Right lobe of liver (tissue), 6 donors: ENCODE data around the gene MYO10. TPM values are rescaled to one million over a fixed set of nuclear protein-coding genes. Genes with fewer than 3 reads are reported as not detected.

Experiments
- ATAC-seq, 4 donors: fragments of 200-7000 bp; cut with Tn5 transposase; one replicate each; pipeline ENCODE4 v1.9.1; 2020; ENCODE audit warnings: mild to moderate bottlenecking in 4 of 4, moderate library complexity in 4 of 4
- DNase-seq, 3 donors: peaks; one replicate each; pipeline ENCODE4 v3.0.0-alpha.2; 2020
- H3K27ac ChIP-seq, 3 donors: fragments of 200-600 bp; one replicate each; pipeline ENCODE4 v1.8.0; 2022
- H3K27me3 ChIP-seq, 2 donors: fragments of 200-600 bp; one replicate each; pipeline ENCODE4 v1.8.0; 2022
- H3K36me3 ChIP-seq, 4 donors: fragments of 200-600 bp; sonication (generic) in 1 of 4; one replicate each; pipeline versions ENCODE4 v1.5.1 to v1.8.0; 2017 to 2022; ENCODE audit warnings: control low read depth in 1 of 4
- H3K4me1 ChIP-seq, 4 donors: fragments of 200-600 bp; sonication (generic) in 1 of 4; one replicate each; pipeline versions ENCODE4 v1.5.1 to v1.8.0; 2017 to 2022; ENCODE audit warnings: control low read depth in 1 of 4
- H3K4me3 ChIP-seq, 3 donors: fragments of 200-600 bp; one replicate each; pipeline ENCODE4 v1.8.0; 2022
- H3K9me3 ChIP-seq, 4 donors: fragments of 200-600 bp; sonication (generic) in 1 of 4; one replicate each; pipeline versions ENCODE4 v1.5.1 to v1.8.0; 2017 to 2022; ENCODE audit warnings: control low read depth in 1 of 4
- POLR2A ChIP-seq: fragments of 450-650 bp; IDR thresholded peaks from one replicate; pipeline ENCODE4 v1.6.1; 2017; ENCODE audit warnings: antibody characterized with exemption, mild to moderate bottlenecking
- WGBS: methylation state at CpG from one replicate; pipeline ENCODE4 v1.1.6; 2018; ENCODE audit warnings: low coverage, low lambda C conversion rate; ENCODE audit not compliant: insufficient coverage; ENCODE audit errors: missing lambda C conversion rate; 5-methylcytosine and 5-hydroxymethylcytosine counted together
- intact Hi-C, 2 donors: fragments of 100-400 bp; cut with DNase I; formaldehyde crosslinking; loops; one replicate each; pipeline versions ENCODE4 v1.11.2 to v1.14.1; 2022
- total RNA-seq, 6 experiments: library from RNA; depleted of rRNA in 2 of 6; stranded (reverse); fragments of >200 nt in 2 of 6; fragmentation: NEBNext Ultra II Directional in 3 of 6; extraction: Animal tissue kit (Norgen Biotek cat#: 25700) in 3 of 6; gene quantifications; one replicate each; pipeline versions ENCODE4 v1.1.0 to v1.2.4, GENCODE V29; 2016 to 2023
- TF ChIP-seq, protein P1 (sequence below), 4 donors: fragments of 200-600 bp in 3 of 4; fragments of 450-650 bp in 1 of 4; IDR thresholded peaks; one replicate each; pipeline versions ENCODE4 v1.5.1 to v1.8.0; 2016 to 2022; ENCODE audit warnings: antibody characterized with exemption in 4 of 4, mild to moderate bottlenecking in 2 of 4
- donor health status: DM: no; HTN: yes; CAD: no.
- donor health status: DM: no; HTN: no; CAD: no.
- donor health status: DM: no; HTN: no; CAD: no.
- donor health status: DM: no; HTN: yes; CAD: no.
- donor health status: DM: no; HTN: yes; CAD: no.

MYO10 gene
- total RNA-seq, 6 experiments from 2014 or later: 3.9 to 13.1 (median 6.9) TPM

DNA sequence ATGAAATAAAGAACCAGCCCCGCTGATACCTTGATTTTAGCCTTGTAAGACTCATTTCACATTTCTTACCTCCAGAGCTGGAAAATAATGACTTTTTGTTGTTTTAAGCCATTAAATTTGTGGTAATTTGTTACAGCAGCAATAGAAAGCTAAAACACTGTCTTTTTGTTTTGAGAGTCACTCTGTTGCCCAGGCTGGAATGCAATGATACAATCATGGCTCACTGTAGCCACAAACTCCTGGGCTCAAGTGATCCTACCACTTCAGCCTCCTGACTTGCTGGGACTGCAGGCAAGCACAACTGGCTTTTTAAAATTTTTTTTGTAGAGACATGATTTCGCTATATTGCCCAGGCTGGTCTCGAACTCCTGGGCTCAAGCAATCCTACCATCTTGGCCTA lies 34.7 kb upstream of the MYO10 start:
- no peak overlapping the region for H3K27ac ChIP-seq
- no peaks in the 10 kb centered on the region for H3K36me3 ChIP-seq
- WGBS: 87% methylated on average over 3 of the region's 3 CpGs
- intact Hi-C loops: no loop called here
- no peak for DNase-seq
- no peak overlapping the region for H3K4me3 ChIP-seq
- ATAC-seq: no peak
- TF ChIP-seq POLR2A: no peak
- TF ChIP-seq, protein P1, sequence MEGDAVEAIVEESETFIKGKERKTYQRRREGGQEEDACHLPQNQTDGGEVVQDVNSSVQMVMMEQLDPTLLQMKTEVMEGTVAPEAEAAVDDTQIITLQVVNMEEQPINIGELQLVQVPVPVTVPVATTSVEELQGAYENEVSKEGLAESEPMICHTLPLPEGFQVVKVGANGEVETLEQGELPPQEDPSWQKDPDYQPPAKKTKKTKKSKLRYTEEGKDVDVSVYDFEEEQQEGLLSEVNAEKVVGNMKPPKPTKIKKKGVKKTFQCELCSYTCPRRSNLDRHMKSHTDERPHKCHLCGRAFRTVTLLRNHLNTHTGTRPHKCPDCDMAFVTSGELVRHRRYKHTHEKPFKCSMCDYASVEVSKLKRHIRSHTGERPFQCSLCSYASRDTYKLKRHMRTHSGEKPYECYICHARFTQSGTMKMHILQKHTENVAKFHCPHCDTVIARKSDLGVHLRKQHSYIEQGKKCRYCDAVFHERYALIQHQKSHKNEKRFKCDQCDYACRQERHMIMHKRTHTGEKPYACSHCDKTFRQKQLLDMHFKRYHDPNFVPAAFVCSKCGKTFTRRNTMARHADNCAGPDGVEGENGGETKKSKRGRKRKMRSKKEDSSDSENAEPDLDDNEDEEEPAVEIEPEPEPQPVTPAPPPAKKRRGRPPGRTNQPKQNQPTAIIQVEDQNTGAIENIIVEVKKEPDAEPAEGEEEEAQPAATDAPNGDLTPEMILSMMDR (IDR thresholded peaks at IDR 0.05): no peak
- no peaks in the 10 kb centered on the region for H3K9me3 ChIP-seq
- H3K4me1 ChIP-seq: no peaks in the 10 kb centered on the region
- no peaks in the 10 kb centered on the region for H3K27me3 ChIP-seq

DNA sequence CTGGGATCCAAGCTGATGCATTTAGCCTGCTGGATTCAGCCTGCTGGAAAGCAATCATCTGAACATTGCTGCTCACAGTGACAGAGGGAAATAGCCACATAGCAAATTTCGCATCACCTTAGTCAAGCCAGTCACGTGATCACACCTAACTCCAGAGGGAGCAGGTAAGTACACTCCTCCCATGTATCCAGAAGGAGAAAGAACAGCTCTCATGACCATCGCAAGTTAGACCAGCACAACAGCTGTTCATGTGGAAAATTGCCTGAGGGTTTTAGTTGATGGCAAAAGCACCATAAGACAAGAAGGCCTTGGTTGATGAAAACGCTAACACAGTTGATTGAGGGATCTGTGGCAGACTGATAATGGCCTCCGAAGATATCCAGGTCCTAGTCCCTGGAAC lies 34.2 kb upstream of the MYO10 start:
- H3K4me1 ChIP-seq: no peaks in the 10 kb centered on the region
- no peak for DNase-seq
- no peaks in the 10 kb centered on the region for H3K9me3 ChIP-seq
- no peak for TF ChIP-seq POLR2A
- TF ChIP-seq, protein P1 (IDR thresholded peaks at IDR 0.05): no peak
- ATAC-seq: no peak
- 79% methylated on average over 5 of the region's 5 CpGs for WGBS
- intact Hi-C loops: no loop called here
- H3K27ac ChIP-seq: no peak overlapping the region
- H3K36me3 ChIP-seq: no peaks in the 10 kb centered on the region
- H3K4me3 ChIP-seq: no peak overlapping the region
- H3K27me3 ChIP-seq: no peaks in the 10 kb centered on the region

DNA sequence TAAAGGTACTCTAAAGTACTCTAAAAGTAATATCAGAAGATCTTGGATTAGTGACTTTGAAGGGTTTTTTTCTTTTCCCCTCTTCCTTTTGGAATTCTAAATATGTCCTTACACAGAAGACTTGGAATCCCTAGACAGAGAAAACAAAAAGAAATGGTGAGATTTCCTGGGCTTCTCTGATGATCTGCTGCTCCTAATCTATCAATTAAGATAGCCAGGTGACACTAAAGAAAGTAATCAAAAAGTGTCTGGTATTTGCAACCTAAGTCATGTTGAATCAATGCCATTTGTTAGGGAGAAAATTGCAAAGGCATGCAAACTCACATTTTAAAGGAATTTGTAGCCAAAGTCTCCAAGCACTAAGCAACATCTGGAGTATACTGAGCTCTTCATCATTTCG lies 29.5 kb upstream of the MYO10 start:
- no peaks in the 10 kb centered on the region for H3K36me3 ChIP-seq
- WGBS: 39% methylated on average over 1 of the region's 1 CpG
- H3K9me3 ChIP-seq: no peaks in the 10 kb centered on the region
- ATAC-seq (no peak), DNase-seq (no peak)
- no peak overlapping the region for H3K4me3 ChIP-seq
- intact Hi-C loops: no loop called here
- H3K27ac ChIP-seq: no peak overlapping the region
- no peaks in the 10 kb centered on the region for H3K4me1 ChIP-seq
- no peak for TF ChIP-seq POLR2A
- TF ChIP-seq, protein P1 (IDR thresholded peaks at IDR 0.05): no peak
- H3K27me3 ChIP-seq: no peaks in the 10 kb centered on the region

DNA sequence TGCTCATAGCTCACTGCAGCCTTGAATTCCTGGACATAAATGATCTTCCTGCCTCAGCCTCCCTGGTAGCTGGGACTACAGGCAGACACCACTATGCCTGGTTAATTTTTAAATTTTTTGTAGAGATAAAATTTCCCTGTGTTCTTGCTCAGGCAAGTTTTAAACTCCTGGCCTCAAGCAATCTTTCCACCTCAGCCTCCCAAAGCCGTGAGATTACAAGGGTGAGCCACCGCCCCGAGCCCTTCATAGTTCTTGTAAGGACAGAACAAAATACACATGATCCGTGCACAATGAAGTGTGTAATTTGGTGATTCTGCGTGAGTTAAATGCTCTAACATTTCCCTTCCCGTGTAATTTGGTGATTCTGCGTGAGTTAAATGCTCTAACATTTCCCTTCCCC lies 27.7 kb upstream of the MYO10 start:
- no peak for TF ChIP-seq POLR2A
- TF ChIP-seq, protein P1 (IDR thresholded peaks at IDR 0.05): no peak
- H3K4me1 ChIP-seq: no peaks in the 10 kb centered on the region
- intact Hi-C loops: no loop called here
- no peak overlapping the region for H3K27ac ChIP-seq
- H3K9me3 ChIP-seq: no peaks in the 10 kb centered on the region
- WGBS: 85% methylated on average over 7 of the region's 7 CpGs
- H3K4me3 ChIP-seq: no peak overlapping the region
- no peak for ATAC-seq
- no peaks in the 10 kb centered on the region for H3K27me3 ChIP-seq
- no peaks in the 10 kb centered on the region for H3K36me3 ChIP-seq
- no peak for DNase-seq

- DNase-seq: no peak
- Histone ChIP-seq H3K9me3 (no peaks in the 10 kb centered on the region), H3K27me3 (no peaks in the 10 kb centered on the region), H3K4me3 (no peak overlapping the region), H3K4me1 (no peaks in the 10 kb centered on the region), H3K27ac (no peak overlapping the region), H3K36me3 (no peaks in the 10 kb centered on the region)
- no peak for TF ChIP-seq POLR2A
- TF ChIP-seq, protein P1 (IDR thresholded peaks at IDR 0.05): no peak
- no peak for ATAC-seq
- intact Hi-C loops: no loop called here
- 58% methylated on average over 7 of the region's 7 CpGs for WGBS
Observed at GRCh38 chr5:16961131-16961530, 25.0 kb upstream of the MYO10 start.
